K562 (cell line): ENCODE data around the gene RNF11. TPM values are rescaled to one million over a fixed set of nuclear protein-coding genes. Genes with fewer than 3 reads are reported as not detected.
A peak's percentile ranks its signal among the peaks of the same experiment; 100 is the strongest.

ENCODE experiments used
- ATAC-seq: fragments of 200-7000 bp; cut with Tn5 transposase; 3 replicates; pipeline ENCODE4 v1.9.1; 2020; ENCODE audit warnings: moderate library complexity
- BruUV-seq: library from RNA; stranded (reverse); fragments of 400-500 nt; replicated peaks from 2 replicates; lab custom pipeline; 2021; lab: Mats Ljungman, UMichigan
- CTCF ChIA-PET: fragments of 300-600 bp; formaldehyde crosslinking; extraction: SDS; loops from one replicate; lab custom pipeline; 2021; ENCODE audit warnings: low intra/inter-chr PET ratio; lab: Yijun Ruan, JAX
- POLR2A ChIA-PET: fragments of 300-600, 350-650 bp; sonication (Branson Sonifier 250); formaldehyde crosslinking; extraction: SDS; loops from one replicate; lab custom pipeline; 2021; ENCODE audit warnings: antibody characterized with exemption, inconsistent platforms; lab: Yijun Ruan, JAX
- DNase-seq, 4 experiments: peaks; one replicate each; pipeline versions ENCODE4 v3.0.0 to v3.0.0-alpha.2; 2011 to 2018; ENCODE audit warnings: low spot score in 3 of 4, mixed read lengths in 3 of 4; ENCODE audit errors: extremely low read depth in 1 of 4
- FAIRE-seq: peaks from 2 replicates; lab custom pipeline; 2011; peaks lifted over from hg19 to GRCh38; lab: Jason Lieb, UNC
- H2AFZ ChIP-seq: 2 replicates; pipeline ENCODE4 v1.6.0; 2011; ENCODE audit warnings: low read depth, low read length, control low read depth, inconsistent platforms
- H3K27ac ChIP-seq: fragments of 200-600 bp; 3 replicates; pipeline ENCODE4 v1.8.0; 2011; ENCODE audit warnings: low read depth, mild to moderate bottlenecking, control low read depth, inconsistent platforms, low read length, moderate library complexity, mixed read lengths; ENCODE audit errors: extremely low read depth
- H3K27me3 ChIP-seq, 2 experiments: fragments of 300-600 bp in 1 of 2; 2 replicates in 1 of 2; 3 replicates in 1 of 2; pipeline versions ENCODE4 v1.6.0 to v1.8.0; 2011; ENCODE audit warnings: inconsistent platforms in 2 of 2, low read length in 2 of 2, mild to moderate bottlenecking in 1 of 2, mixed read lengths in 1 of 2, moderate library complexity in 1 of 2; ENCODE audit not compliant: control insufficient read depth in 2 of 2, insufficient read depth in 2 of 2
- H3K36me3 ChIP-seq: fragments of 300-600 bp; 3 replicates; pipeline ENCODE4 v1.8.0; 2011; ENCODE audit warnings: mild to moderate bottlenecking, low read length, inconsistent platforms; ENCODE audit not compliant: control insufficient read depth, insufficient read depth
- H3K4me1 ChIP-seq, 2 experiments: fragments of 200-600 bp in 1 of 2; replicated peaks in 1 of 2; 2 replicates in 1 of 2; 3 replicates in 1 of 2; pipeline versions ENCODE4 v1.5.1 to v1.8.0; 2011; ENCODE audit warnings: inconsistent platforms in 2 of 2, low read length in 2 of 2, mild to moderate bottlenecking in 1 of 2, mixed read lengths in 1 of 2, moderate library complexity in 1 of 2; ENCODE audit not compliant: control insufficient read depth in 2 of 2, insufficient read depth in 2 of 2
- H3K4me2 ChIP-seq: 2 replicates; pipeline ENCODE4 v1.6.1; 2011; ENCODE audit warnings: low read length, control low read depth, inconsistent platforms, mixed read lengths; ENCODE audit not compliant: insufficient read depth
- H3K4me3 ChIP-seq: fragments of 200-600 bp; sonication (generic), shearing (Covaris generic); 2 replicates; pipeline ENCODE4 v1.5.1; 2016; ENCODE audit warnings: control low read depth, inconsistent platforms
- H3K79me2 ChIP-seq: fragments of 200-600 bp; 3 replicates; pipeline ENCODE4 v1.8.0; 2011; ENCODE audit warnings: low read length, inconsistent platforms; ENCODE audit not compliant: control insufficient read depth, insufficient read depth
- H3K9ac ChIP-seq, 2 experiments: 2 replicates each; pipeline versions ENCODE4 v1.6.0 to v1.6.1; 2011; ENCODE audit warnings: low read depth in 2 of 2, low read length in 2 of 2, control low read depth in 1 of 2, inconsistent platforms in 1 of 2, mild to moderate bottlenecking in 1 of 2, mixed read lengths in 1 of 2; ENCODE audit not compliant: insufficient read depth in 1 of 2
- H3K9me1 ChIP-seq: one replicate; pipeline ENCODE4 v1.6.0; 2011; ENCODE audit warnings: inconsistent platforms, mild to moderate bottlenecking, low read length, moderate library complexity; ENCODE audit not compliant: control insufficient read depth, insufficient read depth
- H3K9me3 ChIP-seq: replicated peaks from 2 replicates; pipeline ENCODE4 v1.5.1; 2011; ENCODE audit warnings: low read depth, low read length, inconsistent platforms; ENCODE audit not compliant: control insufficient read depth, insufficient read depth
- H4K20me1 ChIP-seq: replicated peaks from 2 replicates; pipeline ENCODE4 v1.6.1; 2011; ENCODE audit warnings: low read length, inconsistent platforms, mixed read lengths; ENCODE audit not compliant: control insufficient read depth, insufficient read depth
- C11orf30 ChIP-seq: fragments of 450-650 bp; IDR thresholded peaks from 2 replicates; pipeline ENCODE4 v1.6.1; 2016; ENCODE audit warnings: low read depth, mild to moderate bottlenecking
- EZH2 ChIP-seq: IDR thresholded peaks from 2 replicates; pipeline ENCODE4 v1.6.1; 2012; ENCODE audit warnings: low read depth, mild to moderate bottlenecking, inconsistent platforms, low read length, borderline replicate concordance
- FOS ChIP-seq: IDR thresholded peaks from 3 replicates; pipeline ENCODE4 v1.6.1; 2011; ENCODE audit not compliant: insufficient read length; ENCODE audit errors: extremely low read depth
- MAFG ChIP-seq: fragments of 450-650 bp; conservative IDR thresholded peaks from 2 replicates; pipeline ENCODE4 v1.6.1; 2016; ENCODE audit warnings: missing genetic modification characterization, missing compliant biosample characterization
- MAFK ChIP-seq: IDR thresholded peaks from 2 replicates; pipeline ENCODE4 v1.6.1; 2011; ENCODE audit warnings: low read length, improper control_type of control experiment
- NCOA2 ChIP-seq, 2 experiments: fragments of 450-650 bp; IDR thresholded peaks; 2 replicates each; pipeline ENCODE4 v1.6.1; 2018; ENCODE audit warnings: mild to moderate bottlenecking in 2 of 2, moderate library complexity in 1 of 2; ENCODE audit not compliant: partially characterized antibody in 2 of 2
- PRMT5 ChIP-seq: sonication (generic); formaldehyde crosslinking; IDR thresholded peaks from 2 replicates; pipeline ENCODE4 v1.5.0; 2020; ENCODE audit warnings: missing genetic modification reagents
- PTTG1 ChIP-seq: fragments of 450-650 bp; IDR thresholded peaks from 2 replicates; pipeline ENCODE4 v1.6.1; 2016; ENCODE audit warnings: low read depth, mild to moderate bottlenecking, missing genetic modification characterization, missing compliant biosample characterization
- RCOR1 ChIP-seq, 2 experiments: IDR thresholded peaks; 2 replicates each; pipeline ENCODE4 v1.6.1; 2012; ENCODE audit warnings: low read depth in 2 of 2, low read length in 2 of 2, borderline replicate concordance in 1 of 2, improper control_type of control experiment in 1 of 2
- SMARCC2 ChIP-seq: fragments of 450-650 bp; IDR thresholded peaks from 2 replicates; pipeline ENCODE4 v1.6.1; 2017; ENCODE audit warnings: antibody characterized with exemption, moderate library complexity, mild to moderate bottlenecking, low read depth
- TCF3 ChIP-seq: sonication (generic); formaldehyde crosslinking; IDR thresholded peaks from 2 replicates; pipeline ENCODE4 v1.4.0; 2020; ENCODE audit warnings: mild to moderate bottlenecking, missing genetic modification reagents
- ZBTB8A ChIP-seq: fragments of 450-650 bp; IDR thresholded peaks from 2 replicates; pipeline ENCODE4 v1.6.1; 2018; ENCODE audit warnings: mild to moderate bottlenecking, moderate library complexity; ENCODE audit not compliant: partially characterized antibody
- ZNF316 ChIP-seq: fragments of 450-650 bp; IDR thresholded peaks from 2 replicates; pipeline ENCODE4 v1.6.1; 2016
- ZNF586 ChIP-seq: fragments of 450-650 bp; formaldehyde crosslinking; conservative IDR thresholded peaks from 2 replicates; pipeline ENCODE4 v1.4.0; 2020; ENCODE audit warnings: mild to moderate bottlenecking, moderate library complexity
- WGBS: fragments of 100-300 bp; shearing (Covaris generic); methylation state at CpG from one replicate; pipeline ENCODE4 v1.1.6; 2016; ENCODE audit warnings: low coverage, mixed read lengths; ENCODE audit not compliant: insufficient coverage; ENCODE audit errors: missing lambda C conversion rate; 5-methylcytosine and 5-hydroxymethylcytosine counted together
- in situ Hi-C: fragments of 300-500 bp; cut with MboI; formaldehyde crosslinking; loops from 4 replicates; pipeline ENCODE4 v1.15.0; 2018; ENCODE audit warnings: inconsistent platforms, mixed read lengths
- intact Hi-C: fragments of 100-400 bp; cut with micrococcal nuclease; formaldehyde crosslinking; loops from 2 replicates; pipeline ENCODE4 v1.14.2; 2022
- polyA plus RNA-seq, 8 experiments: library from polyadenylated mRNA; depleted of rRNA in 4 of 8; stranded (reverse) in 5 of 8; unstranded in 3 of 8; fragments of >200 nt; fragmentation: Nextera tagmentation in 2 of 8; fragmentation: Illumina TruSeq in 1 of 8; extraction: Ambion mirVana in 2 of 8; extraction: Trizol in 1 of 8; gene quantifications; 2 replicates each; pipeline versions ENCODE4 v1.2.1 to v1.2.3, GENCODE V29; 2011 to 2014; ENCODE audit warnings: inconsistent platforms in 1 of 8, missing spikeins in 1 of 8
- total RNA-seq, 7 experiments: library from RNA; depleted of rRNA in 6 of 7; stranded (reverse); fragments of >200 nt in 6 of 7; fragmentation: Illumina TruSeq in 2 of 7; extraction: Trizol in 2 of 7; gene quantifications; 2 replicates each; pipeline versions ENCODE4 v1.2.1 to v1.2.3, GENCODE V29; 2011 to 2021; ENCODE audit warnings: low replicate concordance in 1 of 7

Gene RNF11
- total and polyA plus RNA-seq, 9 of the 15 experiments (the other 6 are each of a cell fraction or from before 2014, with no cell fraction given) = 5.7 to 34.3 (median 23.1) TPM

- no TSS peak for BruUV-seq
- Histone ChIP-seq H4K20me1 (no peaks in the 10 kb centered on the region), H3K79me2 (no peaks in the 10 kb centered on the region), H3K9me1 (no peaks in the 10 kb centered on the region), H3K9me3 (no peaks in the 10 kb centered on the region; the same call in 1 of the 2 replicates), H3K27ac (no peak overlapping the region), H2AFZ (no peak overlapping the region), H3K4me3 (no peak overlapping the region), H3K27me3 (no peaks in the 10 kb centered on the region), H3K4me2 (no peak overlapping the region), H3K36me3 (no peaks in the 10 kb centered on the region), H3K9ac (no peak overlapping the region), H3K4me1 (no peaks in the 10 kb centered on the region; a peak in 2 of 5 replicates)
- no peak for DNase-seq
- TF ChIP-seq ZNF586 (CRISPR knock-in tag) (no peak), TCF3 (CRISPR knock-in tag) (no peak), PTTG1 (no peak), ZBTB8A (no peak), MAFG (peak; percentile 49), ZNF316 (peak; percentile 64; the same call in 1 of the 2 replicates), PRMT5 (CRISPR knock-in tag) (no peak), MAFK (peak; percentile 27; the same call in 1 of the 2 replicates), NCOA2 (IDR thresholded peaks at IDR 0.05; ENCODE audit: partially characterized antibody in 2 of 2) (no peak), SMARCC2 (no peak), C11orf30 (peak; percentile 63), EZH2 (no peak), RCOR1 (IDR thresholded peaks at IDR 0.05; ENCODE audit: borderline replicate concordance in 1 of 2, low read depth in 2 of 2, low read length in 2 of 2) (no peak), FOS (no peak)
- CTCF ChIA-PET = no interaction called here
- no peak for FAIRE-seq
- 8% methylated on average over 3 of the region's 3 CpGs for WGBS
- ATAC-seq = no peak
- POLR2A ChIA-PET = interaction anchor here (1.0 to 2.0 kb wide), 2 partner anchors 13 to 15 kb away, joined by 4 to 11 read pairs; partner anchors contain the start of gene RNF11
- intact Hi-C loops (no loop called here), in situ Hi-C loops (no loop called here)
Measured at GRCh38 chr1:51222809-51223208, 13.3 kb upstream of the RNF11 start.
